Activated naive CD8-positive, alpha-beta T cell treated with anti-CD3 and anti-CD28 coated beads, Interleukin-2, amount 50 U/mL, for 16 hours (primary cell): Measurements from ENCODE around the gene MXD3.
"Not testable (repeated sequence)": the region's sequence is repeated elsewhere in the genome, so short reads cannot be mapped to it uniquely, and the experiment has no call there.

ENCODE experiments used
- DNase-seq: peaks from one replicate; pipeline ENCODE4 v3.0.0-alpha.2; 2020; ENCODE audit warnings: low read depth, low spot score

Gene MXD3

GRCh38 chr5:177265395-177265794 lies 46.3 kb downstream of the MXD3 start:
- no peak for DNase-seq

GRCh38 chr5:177264178-177264577 lies 47.5 kb downstream of the MXD3 start:
- DNase-seq = no peak

- no peak for DNase-seq
Observed at GRCh38 chr5:177261510-177261909, 50.2 kb downstream of the MXD3 start.

- no peak for DNase-seq
Observed at GRCh38 chr5:177260961-177261360, 50.7 kb downstream of the MXD3 start.

- not testable (repeated sequence) for DNase-seq
Observed at GRCh38 chr5:177258711-177259110, 53.0 kb downstream of the MXD3 start.
